ENCODE data around the gene DUSP14. TPM values are rescaled to one million over a fixed set of nuclear protein-coding genes. Genes with fewer than 3 reads are reported as not detected.
A peak's percentile ranks its signal among the peaks of the same experiment; 100 is the strongest.
"Not testable (repeated sequence)": the region's sequence is repeated elsewhere in the genome, so short reads cannot be mapped to it uniquely, and the experiment has no call there.

The DUSP14 gene, protein sequence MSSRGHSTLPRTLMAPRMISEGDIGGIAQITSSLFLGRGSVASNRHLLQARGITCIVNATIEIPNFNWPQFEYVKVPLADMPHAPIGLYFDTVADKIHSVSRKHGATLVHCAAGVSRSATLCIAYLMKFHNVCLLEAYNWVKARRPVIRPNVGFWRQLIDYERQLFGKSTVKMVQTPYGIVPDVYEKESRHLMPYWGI
- total RNA-seq = 10 to 100 TPM; 11.2 to 13.8 TPM

GRCh38 chr17:37489197-37490001 is at the start of gene DUSP14:
TSS of gene DUSP14 (plus strand) at chr17:37489891. CDS start at chr17:37512273, 22,382 bp downstream.
- Mint-ChIP-seq H3K27me3 (ENCODE audit: low read depth) (no peaks in the 10 kb centered on the region), H3K36me3 (ENCODE audit: insufficient read depth in 2 of 2) (peaks cover 0 to 2% of the 10 kb centered on the region in 2 donors), H3K9me3 (no peaks in the 10 kb centered on the region), H3K27ac (peak within 1 kb of the TSS; percentile 89), H3K4me3 (peak within 1 kb of the TSS; percentile 96 to 97), H3K4me1 (ENCODE audit: low read depth) (peaks cover 40% of the 10 kb centered on the region)
- DNase-seq (peak; percentile 81 to 87), ATAC-seq (replicated peaks in 1 of 2) (peak; percentile 79 to 80)

DNA sequence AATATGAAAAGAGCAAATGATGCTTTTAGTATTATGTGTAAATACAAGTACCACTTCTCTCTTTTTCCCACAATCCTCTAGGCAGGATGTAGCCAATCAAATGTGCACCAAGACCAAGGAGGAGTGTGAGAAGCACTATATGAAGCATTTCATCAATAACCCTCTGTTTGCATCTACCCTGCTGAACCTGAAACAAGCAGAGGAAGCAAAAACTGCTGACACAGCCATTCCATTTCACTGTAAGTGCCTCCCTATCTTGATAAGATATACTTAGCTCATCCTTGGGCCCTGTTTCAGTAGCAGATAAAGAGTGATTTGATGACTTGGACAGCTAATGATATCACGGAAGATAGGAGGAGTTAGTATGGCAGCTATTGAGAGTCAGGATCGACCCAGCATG is 49.3 kb upstream of the DUSP14 start:
- H3K9me3 Mint-ChIP-seq = no peaks in the 10 kb centered on the region
- H3K36me3 Mint-ChIP-seq (ENCODE audit: insufficient read depth in 2 of 2) = peaks cover 10 to 25% of the 10 kb centered on the region in 2 donors
- DNase-seq (no peak), ATAC-seq (replicated peaks in 1 of 2) (peak in 1 of 2 donors; percentile 25)
- H3K4me1 Mint-ChIP-seq (ENCODE audit: low read depth) = no peaks in the 10 kb centered on the region
- no peak overlapping the region for H3K27ac Mint-ChIP-seq
- no peaks in the 10 kb centered on the region for H3K27me3 Mint-ChIP-seq (ENCODE audit: low read depth)
- no peak overlapping the region for H3K4me3 Mint-ChIP-seq

GRCh38 chr17:37441369-37442014 is 48.2 kb upstream of the DUSP14 start:
- not testable (repeated sequence) for H3K27ac Mint-ChIP-seq; ATAC-seq (replicated peaks in 1 of 2); H3K9me3 Mint-ChIP-seq; H3K27me3 Mint-ChIP-seq (ENCODE audit: low read depth); H3K4me1 Mint-ChIP-seq (ENCODE audit: low read depth); DNase-seq; H3K4me3 Mint-ChIP-seq
- H3K36me3 Mint-ChIP-seq (ENCODE audit: insufficient read depth in 2 of 2) = peaks cover 8 to 23% of the 10 kb centered on the region in 2 donors

DNA sequence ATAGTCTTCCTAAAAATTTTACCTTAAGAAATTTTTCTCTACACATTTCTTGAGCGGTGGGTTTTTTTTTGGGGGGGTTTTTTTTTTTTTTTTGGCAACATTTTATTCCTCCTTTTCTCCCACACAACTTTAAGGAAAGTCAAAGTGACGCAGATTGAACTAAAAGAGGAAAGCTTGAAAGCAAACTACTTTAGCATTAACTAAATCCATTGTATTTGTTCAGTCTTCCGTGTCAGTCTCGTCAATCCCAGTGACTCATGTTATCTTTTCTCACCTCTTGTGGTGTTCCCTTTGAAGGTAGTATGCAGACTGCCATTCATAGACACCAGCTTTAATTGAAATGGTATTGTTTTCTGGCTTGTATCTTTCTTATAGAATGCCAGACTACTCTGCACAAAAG is 43.7 kb upstream of the DUSP14 start:
- H3K9me3 Mint-ChIP-seq = no peaks in the 10 kb centered on the region
- no peaks in the 10 kb centered on the region for H3K4me1 Mint-ChIP-seq (ENCODE audit: low read depth)
- ATAC-seq (replicated peaks in 1 of 2) = no peak
- H3K27me3 Mint-ChIP-seq (ENCODE audit: low read depth) = no peaks in the 10 kb centered on the region
- DNase-seq = no peak
- H3K27ac Mint-ChIP-seq = no peak overlapping the region
- H3K36me3 Mint-ChIP-seq (ENCODE audit: insufficient read depth in 2 of 2) = peaks cover 2 to 14% of the 10 kb centered on the region in 2 donors
- H3K4me3 Mint-ChIP-seq = no peak overlapping the region

DNA sequence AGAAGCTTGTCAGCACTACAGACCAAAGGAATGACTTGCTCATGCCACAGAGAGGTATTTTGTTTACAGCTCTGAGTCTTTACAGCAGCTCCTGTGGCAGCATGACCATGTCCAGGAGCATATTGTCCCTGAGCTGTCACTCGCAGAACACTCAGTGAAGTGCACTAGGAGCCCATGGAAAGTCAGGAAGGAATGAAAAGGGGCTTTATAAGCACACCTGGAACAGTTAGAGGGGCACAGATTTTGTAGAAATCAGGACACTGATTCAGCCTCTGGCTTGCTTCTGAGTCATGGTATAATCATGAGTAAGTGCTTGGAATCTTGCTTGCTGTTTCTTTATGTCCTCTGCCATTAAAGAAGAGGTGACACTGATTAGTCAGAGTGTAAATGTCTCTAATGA is 42.0 kb upstream of the DUSP14 start:
- Mint-ChIP-seq H3K9me3 (no peaks in the 10 kb centered on the region), H3K27me3 (ENCODE audit: low read depth) (no peaks in the 10 kb centered on the region), H3K36me3 (ENCODE audit: insufficient read depth in 2 of 2) (peaks cover 0 to 10% of the 10 kb centered on the region in 2 donors), H3K4me1 (ENCODE audit: low read depth) (no peaks in the 10 kb centered on the region), H3K4me3 (no peak overlapping the region), H3K27ac (peak overlapping the region; percentile 51)
- ATAC-seq (replicated peaks in 1 of 2) (peak in 1 of 2 donors; percentile 58), DNase-seq (no peak)

GRCh38 chr17:37450112-37450511 is 39.6 kb upstream of the DUSP14 start:
- ATAC-seq (replicated peaks in 1 of 2) (no peak), DNase-seq (no peak)
- Mint-ChIP-seq H3K27me3 (ENCODE audit: low read depth) (no peaks in the 10 kb centered on the region), H3K4me1 (ENCODE audit: low read depth) (no peaks in the 10 kb centered on the region), H3K9me3 (no peaks in the 10 kb centered on the region), H3K4me3 (no peak overlapping the region), H3K27ac (no peak overlapping the region), H3K36me3 (ENCODE audit: insufficient read depth in 2 of 2) (peaks cover 0 to 9% of the 10 kb centered on the region in 2 donors)

- DNase-seq; H3K27me3 Mint-ChIP-seq (ENCODE audit: low read depth); H3K9me3 Mint-ChIP-seq; H3K4me3 Mint-ChIP-seq; H3K4me1 Mint-ChIP-seq (ENCODE audit: low read depth); H3K36me3 Mint-ChIP-seq (ENCODE audit: insufficient read depth in 2 of 2); H3K27ac Mint-ChIP-seq; ATAC-seq (replicated peaks in 1 of 2): not testable (repeated sequence)
Measured at GRCh38 chr17:37457801-37458200, 31.9 kb upstream of the DUSP14 start.

DNA sequence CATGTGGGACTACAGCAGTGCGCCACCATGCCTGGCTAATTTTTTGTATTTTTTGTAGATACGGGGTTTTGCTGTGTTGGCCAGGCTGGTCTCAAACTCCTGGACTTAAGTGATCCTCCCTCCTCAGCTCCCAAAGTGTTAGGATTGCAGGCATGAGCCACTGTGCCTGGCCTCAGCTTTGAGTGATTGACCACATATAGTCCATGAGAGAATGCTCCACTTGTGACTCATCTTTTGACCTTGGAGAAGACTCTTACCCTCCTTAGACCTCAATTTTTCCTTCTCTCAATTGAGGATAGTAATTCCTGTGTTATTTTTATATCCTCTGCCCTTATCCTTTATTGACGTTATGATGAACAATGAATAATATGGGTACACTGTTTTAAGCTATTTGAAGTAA is 30.9 kb upstream of the DUSP14 start:
- ATAC-seq (replicated peaks in 1 of 2) (no peak), DNase-seq (no peak)
- Mint-ChIP-seq H3K4me3 (no peak overlapping the region), H3K4me1 (ENCODE audit: low read depth) (peaks cover 7% of the 10 kb centered on the region), H3K27ac (no peak overlapping the region), H3K27me3 (ENCODE audit: low read depth) (no peaks in the 10 kb centered on the region), H3K36me3 (ENCODE audit: insufficient read depth in 2 of 2) (peaks cover 3 to 6% of the 10 kb centered on the region in 2 donors), H3K9me3 (no peaks in the 10 kb centered on the region)

GRCh38 chr17:37461668-37462067 is 28.0 kb upstream of the DUSP14 start:
- H3K4me1 Mint-ChIP-seq (ENCODE audit: low read depth) = peaks cover 7% of the 10 kb centered on the region
- no peaks in the 10 kb centered on the region for H3K9me3 Mint-ChIP-seq
- H3K4me3 Mint-ChIP-seq = no peak overlapping the region
- ATAC-seq (replicated peaks in 1 of 2) = peak; percentile 22 to 45
- no peak for DNase-seq
- H3K27me3 Mint-ChIP-seq (ENCODE audit: low read depth) = no peaks in the 10 kb centered on the region
- H3K36me3 Mint-ChIP-seq (ENCODE audit: insufficient read depth in 2 of 2) = peaks cover 5 to 9% of the 10 kb centered on the region in 2 donors
- no peak overlapping the region for H3K27ac Mint-ChIP-seq

- H3K36me3 Mint-ChIP-seq (ENCODE audit: insufficient read depth in 2 of 2) = peaks cover 5 to 10% of the 10 kb centered on the region in 2 donors
- no peak overlapping the region for H3K27ac Mint-ChIP-seq
- no peak for DNase-seq
- no peaks in the 10 kb centered on the region for H3K27me3 Mint-ChIP-seq (ENCODE audit: low read depth)
- peaks cover 7% of the 10 kb centered on the region for H3K4me1 Mint-ChIP-seq (ENCODE audit: low read depth)
- no peak for ATAC-seq (replicated peaks in 1 of 2)
- no peaks in the 10 kb centered on the region for H3K9me3 Mint-ChIP-seq
- H3K4me3 Mint-ChIP-seq = no peak overlapping the region
Measured at GRCh38 chr17:37462492-37462891, 27.2 kb upstream of the DUSP14 start.

DNA sequence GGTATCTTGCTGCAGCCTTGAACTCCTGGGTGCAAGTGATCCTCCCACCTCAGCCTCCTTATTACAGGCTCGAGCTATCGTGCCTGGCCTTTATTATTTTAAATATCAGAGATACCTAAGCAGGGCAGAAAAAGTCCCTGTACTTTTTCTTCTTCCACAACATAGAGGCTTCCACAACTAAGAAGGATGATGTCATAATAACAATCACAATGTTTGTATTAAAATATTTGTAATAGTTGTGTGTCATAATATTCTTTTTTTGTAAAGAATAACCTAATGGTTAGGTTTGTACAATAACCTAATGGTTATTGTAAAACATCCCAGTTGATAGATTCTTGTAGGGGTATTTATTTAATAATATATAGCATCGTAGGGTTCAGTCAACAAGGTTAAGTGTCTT is 26.7 kb upstream of the DUSP14 start:
- H3K27ac Mint-ChIP-seq = no peak overlapping the region
- ATAC-seq (replicated peaks in 1 of 2) (no peak), DNase-seq (no peak)
- H3K4me1 Mint-ChIP-seq (ENCODE audit: low read depth) = peaks cover 7% of the 10 kb centered on the region
- peaks cover 5 to 9% of the 10 kb centered on the region in 2 donors for H3K36me3 Mint-ChIP-seq (ENCODE audit: insufficient read depth in 2 of 2)
- no peaks in the 10 kb centered on the region for H3K27me3 Mint-ChIP-seq (ENCODE audit: low read depth)
- H3K9me3 Mint-ChIP-seq = no peaks in the 10 kb centered on the region
- no peak overlapping the region for H3K4me3 Mint-ChIP-seq

GRCh38 chr17:37465069-37465616 is 24.5 kb upstream of the DUSP14 start:
- Mint-ChIP-seq H3K4me1 (ENCODE audit: low read depth) (peaks cover 7% of the 10 kb centered on the region), H3K27me3 (ENCODE audit: low read depth) (no peaks in the 10 kb centered on the region), H3K36me3 (ENCODE audit: insufficient read depth in 2 of 2) (peaks cover 3 to 10% of the 10 kb centered on the region in 2 donors), H3K4me3 (no peak overlapping the region), H3K9me3 (no peaks in the 10 kb centered on the region), H3K27ac (peak overlapping the region; percentile 38)
- ATAC-seq (replicated peaks in 1 of 2) (peak in 1 of 2 donors; percentile 41), DNase-seq (no peak)

GRCh38 chr17:37466471-37466870 is 23.2 kb upstream of the DUSP14 start:
- no peak for DNase-seq
- H3K27me3 Mint-ChIP-seq (ENCODE audit: low read depth) = no peaks in the 10 kb centered on the region
- H3K4me3 Mint-ChIP-seq = no peak overlapping the region
- ATAC-seq (replicated peaks in 1 of 2) = no peak
- H3K4me1 Mint-ChIP-seq (ENCODE audit: low read depth) = peaks cover 3% of the 10 kb centered on the region
- no peaks in the 10 kb centered on the region for H3K9me3 Mint-ChIP-seq
- H3K36me3 Mint-ChIP-seq (ENCODE audit: insufficient read depth in 2 of 2) = peaks cover 7 to 19% of the 10 kb centered on the region in 2 donors
- H3K27ac Mint-ChIP-seq = peak overlapping the region; percentile 11

All from activated T-cell treated with anti-CD3 and anti-CD28 coated beads, Interleukin-2, amount 50 U/mL, for 72 hours (primary cell).